AG09319 (cell line): ENCODE results near the gene AQP2.

ENCODE experiments used
- DNase-seq: peaks from one replicate; pipeline ENCODE4 v3.0.0-alpha.2; 2010; ENCODE audit warnings: low read depth; ENCODE audit errors: extremely low read depth
- TF ChIP-seq, protein P1 (sequence below): IDR thresholded peaks from 2 replicates; pipeline ENCODE4 v1.5.1; 2011; ENCODE audit warnings: low read depth, mild to moderate bottlenecking, inconsistent platforms, low read length, moderate library complexity

The AQP2 gene

DNA sequence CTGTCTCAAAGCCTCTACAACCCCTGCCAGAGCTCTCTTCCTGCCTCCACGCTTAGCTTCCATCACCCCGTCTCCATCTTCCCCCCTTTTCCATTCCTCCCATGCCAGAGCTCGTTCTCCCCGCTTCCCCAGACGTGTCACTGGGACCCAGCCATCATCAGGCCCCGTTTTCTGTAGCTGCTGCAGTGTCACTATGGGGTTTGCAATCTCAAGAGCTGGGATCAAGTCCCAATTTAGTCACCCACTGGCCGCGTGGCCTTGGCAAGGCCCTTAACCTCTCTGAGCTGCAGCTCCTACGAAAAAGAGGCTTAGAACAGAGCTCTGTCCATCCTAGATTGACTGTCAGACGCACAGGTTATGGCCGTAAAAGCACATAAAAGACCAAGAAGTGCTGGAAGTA, 45.9 kb upstream of the AQP2 start:
- DNase-seq: no peak
- TF ChIP-seq, protein P1, sequence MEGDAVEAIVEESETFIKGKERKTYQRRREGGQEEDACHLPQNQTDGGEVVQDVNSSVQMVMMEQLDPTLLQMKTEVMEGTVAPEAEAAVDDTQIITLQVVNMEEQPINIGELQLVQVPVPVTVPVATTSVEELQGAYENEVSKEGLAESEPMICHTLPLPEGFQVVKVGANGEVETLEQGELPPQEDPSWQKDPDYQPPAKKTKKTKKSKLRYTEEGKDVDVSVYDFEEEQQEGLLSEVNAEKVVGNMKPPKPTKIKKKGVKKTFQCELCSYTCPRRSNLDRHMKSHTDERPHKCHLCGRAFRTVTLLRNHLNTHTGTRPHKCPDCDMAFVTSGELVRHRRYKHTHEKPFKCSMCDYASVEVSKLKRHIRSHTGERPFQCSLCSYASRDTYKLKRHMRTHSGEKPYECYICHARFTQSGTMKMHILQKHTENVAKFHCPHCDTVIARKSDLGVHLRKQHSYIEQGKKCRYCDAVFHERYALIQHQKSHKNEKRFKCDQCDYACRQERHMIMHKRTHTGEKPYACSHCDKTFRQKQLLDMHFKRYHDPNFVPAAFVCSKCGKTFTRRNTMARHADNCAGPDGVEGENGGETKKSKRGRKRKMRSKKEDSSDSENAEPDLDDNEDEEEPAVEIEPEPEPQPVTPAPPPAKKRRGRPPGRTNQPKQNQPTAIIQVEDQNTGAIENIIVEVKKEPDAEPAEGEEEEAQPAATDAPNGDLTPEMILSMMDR: no peak

DNA sequence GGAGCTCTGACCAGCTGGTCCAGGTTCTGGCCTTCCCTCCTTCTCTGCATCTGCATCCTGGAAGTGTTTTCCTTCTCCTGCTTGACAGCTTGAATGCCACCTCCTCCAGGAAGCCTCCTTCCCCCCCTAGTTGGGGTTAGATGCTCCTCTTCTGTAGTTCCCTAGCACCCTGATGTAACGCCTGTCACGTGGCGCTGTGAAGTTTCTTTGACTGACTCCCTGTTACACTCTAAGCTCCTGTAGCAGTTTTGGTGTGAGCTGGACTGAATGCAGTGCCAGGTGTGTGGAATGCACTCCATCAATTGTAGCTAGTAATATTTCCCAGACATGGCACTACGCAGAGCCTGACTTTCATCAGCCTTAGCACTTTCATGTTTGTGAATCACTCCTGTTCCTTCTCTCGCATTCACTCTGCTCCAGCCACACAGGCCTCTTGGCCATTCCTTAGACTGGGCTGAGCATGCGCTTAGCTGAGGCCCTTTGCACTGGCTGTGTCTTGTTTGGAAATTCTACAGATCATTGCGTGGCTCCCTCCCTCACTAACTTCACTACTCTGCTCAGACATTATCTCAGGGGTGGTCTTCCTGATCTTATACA, 44.7 kb upstream of the AQP2 start:
- no peak for DNase-seq
- TF ChIP-seq, protein P1: no peak

DNA sequence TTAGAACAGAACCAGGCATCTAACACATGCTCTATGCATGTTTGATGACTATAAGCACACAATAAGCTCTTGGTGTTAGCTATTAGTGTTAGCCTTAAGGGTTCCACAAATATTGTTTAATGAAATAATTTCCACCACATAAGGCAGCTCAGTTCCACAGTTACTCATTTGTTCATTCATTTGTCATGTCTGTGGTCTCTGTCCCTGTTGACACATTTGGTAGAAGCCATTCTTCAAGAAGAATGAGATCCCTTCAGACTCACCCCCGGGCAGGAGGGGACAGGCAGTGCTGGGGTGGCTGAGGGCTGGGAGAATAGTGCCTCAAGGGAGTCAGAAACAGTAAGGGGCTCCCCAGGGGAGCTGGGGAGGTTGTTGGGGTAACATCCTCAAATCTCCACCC, 43.2 kb upstream of the AQP2 start:
- TF ChIP-seq, protein P1: no peak
- DNase-seq: no peak

DNA sequence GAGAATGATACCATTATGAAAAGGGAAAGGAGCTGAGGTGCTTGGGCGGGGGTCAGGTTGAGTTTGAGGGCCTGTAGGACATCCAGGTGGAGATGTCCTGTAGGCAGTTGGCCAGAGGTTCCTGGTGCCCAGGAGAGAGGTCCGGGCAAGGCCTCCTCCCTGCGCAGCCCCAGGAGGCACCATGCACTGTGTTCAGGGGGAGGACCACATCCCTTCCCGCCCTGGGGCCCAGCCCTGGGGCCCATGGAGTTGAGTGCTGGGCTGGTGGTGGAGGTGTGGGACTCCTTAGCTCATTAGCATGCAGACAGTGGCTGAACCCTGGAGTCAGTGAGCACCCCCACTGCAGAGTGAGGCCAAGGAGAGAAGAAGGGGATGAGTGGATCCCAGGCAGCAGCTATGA, 41.2 kb upstream of the AQP2 start:
- no peak for DNase-seq
- TF ChIP-seq, protein P1: no peak

- TF ChIP-seq, protein P1: no peak
- DNase-seq: no peak
Observed at GRCh38 chr12:49909826-49910225, 40.7 kb upstream of the AQP2 start.

DNA sequence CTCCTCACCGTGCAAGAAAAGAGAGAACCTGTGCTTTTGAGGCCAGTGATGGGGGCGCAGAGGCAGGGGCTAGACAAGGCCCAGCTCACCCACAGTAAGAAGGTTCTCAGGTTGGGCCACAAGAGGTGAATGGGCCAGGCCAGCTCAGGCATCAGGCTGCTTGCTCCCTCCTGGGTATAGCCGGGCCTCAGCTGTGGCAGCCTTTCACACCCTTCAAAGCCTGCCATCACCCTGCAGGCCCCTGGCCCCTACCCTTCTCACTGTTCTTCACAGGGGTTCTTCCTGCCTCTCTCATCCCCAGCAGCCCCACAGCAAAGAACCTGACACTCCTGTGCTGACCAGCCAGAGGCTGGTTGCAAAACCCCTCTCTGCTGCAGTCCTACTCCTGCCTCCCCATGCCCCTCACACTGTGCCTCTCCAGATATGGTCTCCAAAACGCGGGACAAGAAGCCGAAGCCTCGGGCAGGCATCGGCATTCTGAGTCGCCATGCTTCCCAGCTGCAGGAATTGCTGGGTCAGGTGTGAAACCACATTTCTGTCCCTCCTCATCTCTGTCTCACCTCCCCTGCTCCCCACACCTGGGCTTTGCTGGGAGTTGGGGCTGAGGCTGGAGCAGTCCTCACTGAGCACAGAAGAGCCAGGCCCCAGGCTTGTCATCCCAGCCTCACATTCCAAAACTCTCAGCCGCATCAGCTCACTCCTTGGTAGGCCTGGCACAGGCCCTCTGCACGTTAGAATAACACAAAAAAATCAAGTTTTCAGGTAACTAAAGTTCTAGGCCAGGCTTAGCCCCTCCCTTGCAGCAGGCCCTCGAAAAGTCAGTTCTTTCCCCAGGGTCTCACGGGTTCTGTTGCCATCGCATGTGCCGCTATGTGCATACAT, 40.0 kb upstream of the AQP2 start:
- no peak for DNase-seq

DNA sequence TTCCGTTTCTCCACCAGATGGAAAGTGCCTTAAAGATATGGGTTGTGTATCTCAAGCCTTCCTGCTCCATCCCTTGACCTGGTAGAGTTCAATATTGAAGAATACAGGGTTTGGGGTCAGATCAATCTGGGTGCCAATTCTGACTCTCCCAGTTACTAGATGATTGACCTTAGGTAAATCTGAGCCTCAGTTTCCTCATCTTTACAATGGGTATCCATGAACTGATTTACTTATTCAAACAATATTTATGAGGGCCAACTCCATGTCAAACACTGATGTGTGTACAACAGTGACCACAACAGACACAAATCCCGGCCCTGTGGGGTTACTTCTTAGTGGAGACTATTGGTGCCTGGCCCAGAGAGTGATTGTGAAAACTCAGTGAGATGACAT, 39.3 kb upstream of the AQP2 start:
- TF ChIP-seq, protein P1: no peak
- DNase-seq: no peak

More for the DNA sequence above, 40.0 kb upstream of the AQP2 start:
- TF ChIP-seq, protein P1: no peak
